SK-N-SH (cell line): ENCODE results near the gene EVI5. TPM values are rescaled to one million over a fixed set of nuclear protein-coding genes. Genes with fewer than 3 reads are reported as not detected.
A peak's percentile ranks its signal among the peaks of the same experiment; 100 is the strongest.

Experiments used
- CTCF ChIA-PET: fragments of 300-600, 350-600 bp; formaldehyde crosslinking; extraction: SDS; loops from one replicate; lab custom pipeline; 2021; lab: Yijun Ruan, JAX
- POLR2A ChIA-PET: fragments of 350-600 bp; sonication (Branson Sonifier 250); formaldehyde crosslinking; extraction: SDS; loops from one replicate; lab custom pipeline; 2020; ENCODE audit warnings: antibody characterized with exemption, inconsistent platforms; lab: Yijun Ruan, JAX
- DNase-seq: peaks from one replicate; pipeline ENCODE4 v3.0.0; 2012
- H2AFZ ChIP-seq: fragments of 200-600 bp; sonication (generic); 2 replicates; pipeline ENCODE4 v1.8.1; 2016; ENCODE audit warnings: antibody characterized with exemption, mild to moderate bottlenecking, low read depth
- H3F3A ChIP-seq: fragments of 200-600 bp; sonication (generic); replicated peaks from 2 replicates; pipeline ENCODE3; 2016; ENCODE audit warnings: antibody characterized with exemption, mild to moderate bottlenecking; ENCODE audit not compliant: insufficient read depth
- H3K27ac ChIP-seq, 2 experiments: fragments of 200-500 bp in 1 of 2; fragments of 200-600 bp in 1 of 2; sonication (Bioruptor generic) in 1 of 2; sonication (generic), shearing (Covaris generic) in 1 of 2; 2 replicates each; pipeline versions ENCODE4 v1.5.1 to v1.6.1; 2014 to 2016; ENCODE audit warnings: low read depth in 2 of 2, inconsistent platforms in 1 of 2, low read length in 1 of 2, mild to moderate bottlenecking in 1 of 2, mixed read lengths in 1 of 2
- H3K27me3 ChIP-seq: fragments of 200-600 bp; sonication (generic), shearing (Covaris generic); 2 replicates; pipeline ENCODE4 v1.6.1; 2016; ENCODE audit warnings: mixed run types; ENCODE audit not compliant: insufficient read depth
- H3K36me3 ChIP-seq, 2 experiments: fragments of 200-500 bp in 1 of 2; fragments of 200-600 bp in 1 of 2; sonication (Bioruptor generic) in 1 of 2; sonication (generic) in 1 of 2; replicated peaks in 1 of 2; 2 replicates each; pipeline versions ENCODE3 to v1.5.1; 2014 to 2016; ENCODE audit warnings: low read length in 1 of 2, mild to moderate bottlenecking in 1 of 2; ENCODE audit not compliant: insufficient read depth in 2 of 2, control insufficient read depth in 1 of 2
- H3K4me1 ChIP-seq, 2 experiments: fragments of 200-500 bp in 1 of 2; fragments of 200-600 bp in 1 of 2; sonication (Bioruptor generic) in 1 of 2; sonication (generic), shearing (Covaris generic) in 1 of 2; 2 replicates each; pipeline versions ENCODE4 v1.5.1 to v1.6.1; 2014 to 2016; ENCODE audit warnings: low read depth in 1 of 2, low read length in 1 of 2, mixed run types in 1 of 2; ENCODE audit not compliant: insufficient read depth in 2 of 2, control insufficient read depth in 1 of 2
- H3K4me2 ChIP-seq: fragments of 200-600 bp; sonication (generic), shearing (Covaris generic); 2 replicates; pipeline ENCODE4 v1.6.1; 2017; ENCODE audit warnings: mixed run types
- H3K4me3 ChIP-seq, 2 experiments: fragments of 200-500 bp in 1 of 2; fragments of 200-600 bp in 1 of 2; sonication (Bioruptor generic) in 1 of 2; sonication (generic), shearing (Covaris generic) in 1 of 2; 2 replicates each; pipeline versions ENCODE4 v1.5.1 to v1.8.1; 2014 to 2016; ENCODE audit warnings: low read depth in 2 of 2, inconsistent platforms in 1 of 2, low read length in 1 of 2, mild to moderate bottlenecking in 1 of 2, mixed read lengths in 1 of 2, moderate library complexity in 1 of 2
- H3K79me2 ChIP-seq: fragments of 200-600 bp; sonication (generic); 2 replicates; pipeline ENCODE4 v1.8.1; 2017; ENCODE audit warnings: mild to moderate bottlenecking; ENCODE audit not compliant: insufficient read depth
- H3K9ac ChIP-seq: fragments of 200-600 bp; sonication (generic); 2 replicates; pipeline ENCODE4 v1.6.1; 2017; ENCODE audit warnings: mixed run types
- H3K9me2 ChIP-seq: fragments of 200-600 bp; sonication (generic); 2 replicates; pipeline ENCODE4 v1.6.1; 2017; ENCODE audit warnings: mixed run types
- H3K9me3 ChIP-seq: fragments of 200-600 bp; sonication (generic); 2 replicates; pipeline ENCODE4 v1.6.1; 2017; ENCODE audit warnings: mixed run types, mild to moderate bottlenecking, moderate library complexity
- H4K20me1 ChIP-seq: fragments of 200-600 bp; sonication (generic); 2 replicates; pipeline ENCODE4 v1.6.1; 2017; ENCODE audit warnings: mild to moderate bottlenecking, mixed run types; ENCODE audit not compliant: insufficient read depth
- EP300 ChIP-seq, 2 experiments: IDR thresholded peaks; 2 replicates each; pipeline versions ENCODE4 v1.4.0 to v1.6.1; 2012; ENCODE audit warnings: borderline replicate concordance in 1 of 2, low read depth in 1 of 2, low read length in 1 of 2
- FOSL2 ChIP-seq: IDR thresholded peaks from 2 replicates; pipeline ENCODE4 v1.4.0; 2012; ENCODE audit warnings: low read depth, mild to moderate bottlenecking, moderate library complexity, borderline replicate concordance
- FOXM1 ChIP-seq: IDR thresholded peaks from 2 replicates; pipeline ENCODE4 v1.4.0; 2012; ENCODE audit warnings: low read depth, mild to moderate bottlenecking
- GABPA ChIP-seq: IDR thresholded peaks from 2 replicates; pipeline ENCODE4 v1.4.0; 2012; ENCODE audit warnings: low read depth, mild to moderate bottlenecking
- NFIC ChIP-seq: IDR thresholded peaks from 2 replicates; pipeline ENCODE4 v1.4.0; 2012; ENCODE audit warnings: borderline replicate concordance
- SIN3A ChIP-seq: IDR thresholded peaks from 2 replicates; pipeline ENCODE4 v1.6.1; 2012; ENCODE audit warnings: low read depth, mild to moderate bottlenecking, low read length, moderate library complexity, borderline replicate concordance
- TCF12 ChIP-seq: IDR thresholded peaks from 2 replicates; pipeline ENCODE4 v1.4.0; 2012
- TEAD4 ChIP-seq: IDR thresholded peaks from 2 replicates; pipeline ENCODE4 v1.4.0; 2012; ENCODE audit warnings: mild to moderate bottlenecking, borderline replicate concordance; ENCODE audit not compliant: insufficient read depth
- WGBS: methylation state at CpG from one replicate; pipeline ENCODE4 v1.1.6; 2017; ENCODE audit warnings: low lambda C conversion rate; 5-methylcytosine and 5-hydroxymethylcytosine counted together
- polyA plus RNA-seq, 3 experiments: library from polyadenylated mRNA; depleted of rRNA; stranded (reverse); fragments of >200 nt; gene quantifications; 2 replicates each; pipeline ENCODE4 v1.2.3, GENCODE V29; 2012
- TF ChIP-seq, protein P1 (sequence below): fragments of 200-600 bp; sonication (generic); IDR thresholded peaks from 2 replicates; pipeline ENCODE4 v1.6.1; 2017; ENCODE audit warnings: antibody characterized with exemption, mild to moderate bottlenecking, moderate library complexity
- TF ChIP-seq, protein P2 (sequence below): IDR thresholded peaks from 2 replicates; pipeline ENCODE4; 2012
- TF ChIP-seq, protein P3 (sequence below): fragments of 150-350 bp; IDR thresholded peaks from 2 replicates; pipeline ENCODE4 v1.6.1; 2017; ENCODE audit warnings: antibody characterized with exemption, low read length, low read depth, borderline replicate concordance

EVI5 gene
- polyA plus RNA-seq, 1 of the 3 experiments (the other 2 are of a cell fraction): 5.7 TPM

DNA sequence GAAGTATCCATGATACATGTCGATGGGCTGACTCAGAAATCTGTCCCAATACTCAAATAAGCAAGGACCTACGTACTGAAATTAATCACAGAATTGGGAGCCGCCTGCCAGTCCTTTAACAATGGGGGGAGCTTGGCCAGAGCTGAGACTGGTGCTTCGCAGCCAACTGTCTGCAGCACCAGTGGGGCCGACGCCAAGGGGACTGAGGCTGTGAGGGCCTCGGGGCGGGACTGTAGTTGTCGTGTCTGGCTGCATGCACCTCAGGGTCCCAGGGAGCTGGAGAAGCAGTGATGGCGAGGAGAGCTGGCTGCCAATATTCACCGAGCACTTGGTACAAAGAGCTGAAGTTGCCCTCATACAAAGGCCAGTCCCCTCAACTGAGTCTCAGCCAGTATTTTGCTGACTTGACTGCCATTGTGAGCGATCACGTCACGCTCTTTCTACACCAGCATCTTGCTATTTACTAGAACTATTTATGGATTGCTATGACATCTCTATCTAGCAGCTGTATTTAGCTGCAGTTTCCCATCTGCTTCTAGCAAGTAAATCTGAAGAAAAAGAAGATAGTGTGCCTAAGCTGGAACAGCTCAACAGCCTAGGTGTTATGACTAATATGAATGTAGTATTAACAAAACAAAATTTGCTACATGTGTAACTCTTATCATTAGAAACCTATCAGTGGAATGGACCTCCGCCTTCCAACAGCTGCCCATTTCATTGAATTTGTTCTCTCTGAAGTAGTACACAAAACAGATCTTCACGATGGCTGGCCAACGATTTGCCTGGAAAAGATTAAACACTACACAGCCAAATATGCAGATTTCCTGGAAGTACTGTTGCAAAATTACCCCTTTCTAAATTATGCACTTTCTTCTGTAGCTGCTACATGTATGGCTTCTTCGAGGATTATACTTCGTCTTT lies 29.1 kb downstream of the EVI5 start:
- TF ChIP-seq, protein P1, sequence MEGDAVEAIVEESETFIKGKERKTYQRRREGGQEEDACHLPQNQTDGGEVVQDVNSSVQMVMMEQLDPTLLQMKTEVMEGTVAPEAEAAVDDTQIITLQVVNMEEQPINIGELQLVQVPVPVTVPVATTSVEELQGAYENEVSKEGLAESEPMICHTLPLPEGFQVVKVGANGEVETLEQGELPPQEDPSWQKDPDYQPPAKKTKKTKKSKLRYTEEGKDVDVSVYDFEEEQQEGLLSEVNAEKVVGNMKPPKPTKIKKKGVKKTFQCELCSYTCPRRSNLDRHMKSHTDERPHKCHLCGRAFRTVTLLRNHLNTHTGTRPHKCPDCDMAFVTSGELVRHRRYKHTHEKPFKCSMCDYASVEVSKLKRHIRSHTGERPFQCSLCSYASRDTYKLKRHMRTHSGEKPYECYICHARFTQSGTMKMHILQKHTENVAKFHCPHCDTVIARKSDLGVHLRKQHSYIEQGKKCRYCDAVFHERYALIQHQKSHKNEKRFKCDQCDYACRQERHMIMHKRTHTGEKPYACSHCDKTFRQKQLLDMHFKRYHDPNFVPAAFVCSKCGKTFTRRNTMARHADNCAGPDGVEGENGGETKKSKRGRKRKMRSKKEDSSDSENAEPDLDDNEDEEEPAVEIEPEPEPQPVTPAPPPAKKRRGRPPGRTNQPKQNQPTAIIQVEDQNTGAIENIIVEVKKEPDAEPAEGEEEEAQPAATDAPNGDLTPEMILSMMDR: no peak
- TF ChIP-seq FOXM1: no peak
- TF ChIP-seq EP300 (IDR thresholded peaks at IDR 0.05; ENCODE audit: borderline replicate concordance in 1 of 2, low read depth in 1 of 2, low read length in 1 of 2): no peak
- TF ChIP-seq NFIC: no peak
- no peak for TF ChIP-seq SIN3A
- no peak for TF ChIP-seq FOSL2
- TF ChIP-seq TCF12: no peak
- TF ChIP-seq, protein P2, sequence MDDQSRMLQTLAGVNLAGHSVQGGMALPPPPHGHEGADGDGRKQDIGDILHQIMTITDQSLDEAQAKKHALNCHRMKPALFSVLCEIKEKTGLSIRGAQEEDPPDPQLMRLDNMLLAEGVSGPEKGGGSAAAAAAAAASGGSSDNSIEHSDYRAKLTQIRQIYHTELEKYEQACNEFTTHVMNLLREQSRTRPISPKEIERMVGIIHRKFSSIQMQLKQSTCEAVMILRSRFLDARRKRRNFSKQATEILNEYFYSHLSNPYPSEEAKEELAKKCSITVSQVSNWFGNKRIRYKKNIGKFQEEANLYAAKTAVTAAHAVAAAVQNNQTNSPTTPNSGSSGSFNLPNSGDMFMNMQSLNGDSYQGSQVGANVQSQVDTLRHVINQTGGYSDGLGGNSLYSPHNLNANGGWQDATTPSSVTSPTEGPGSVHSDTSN: no peak
- TF ChIP-seq, protein P3, sequence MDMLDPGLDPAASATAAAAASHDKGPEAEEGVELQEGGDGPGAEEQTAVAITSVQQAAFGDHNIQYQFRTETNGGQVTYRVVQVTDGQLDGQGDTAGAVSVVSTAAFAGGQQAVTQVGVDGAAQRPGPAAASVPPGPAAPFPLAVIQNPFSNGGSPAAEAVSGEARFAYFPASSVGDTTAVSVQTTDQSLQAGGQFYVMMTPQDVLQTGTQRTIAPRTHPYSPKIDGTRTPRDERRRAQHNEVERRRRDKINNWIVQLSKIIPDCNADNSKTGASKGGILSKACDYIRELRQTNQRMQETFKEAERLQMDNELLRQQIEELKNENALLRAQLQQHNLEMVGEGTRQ: no peak
- Histone ChIP-seq H3K4me1 (peaks cover 0 to 11% of the 10 kb centered on the region in 2 experiments; a peak in 3 of 4 replicates), H3K27ac (no peak overlapping the region), H3K27me3 (no peaks in the 10 kb centered on the region), H2AFZ (no peak overlapping the region), H3K9me2 (no peaks in the 10 kb centered on the region), H3K4me3 (no peak overlapping the region), H4K20me1 (peaks cover 11% of the 10 kb centered on the region; the same call in 1 of the 2 replicates), H3F3A (peaks cover 28% of the 10 kb centered on the region), H3K36me3 (no peaks in the 10 kb centered on the region), H3K4me2 (no peak overlapping the region), H3K79me2 (peaks cover 59% of the 10 kb centered on the region), H3K9me3 (no peaks in the 10 kb centered on the region), H3K9ac (no peak overlapping the region)
- no peak for DNase-seq
- 97% methylated on average over 16 of the region's 19 CpGs for WGBS
- ChIA-PET CTCF (interaction anchor here (1.1 to 1.3 kb wide), 4 partner anchors 14 to 87 kb away, joined by 3 to 4 read pairs (median 4); partner anchors contain the start of gene RPL5), POLR2A (no interaction called here)

DNA sequence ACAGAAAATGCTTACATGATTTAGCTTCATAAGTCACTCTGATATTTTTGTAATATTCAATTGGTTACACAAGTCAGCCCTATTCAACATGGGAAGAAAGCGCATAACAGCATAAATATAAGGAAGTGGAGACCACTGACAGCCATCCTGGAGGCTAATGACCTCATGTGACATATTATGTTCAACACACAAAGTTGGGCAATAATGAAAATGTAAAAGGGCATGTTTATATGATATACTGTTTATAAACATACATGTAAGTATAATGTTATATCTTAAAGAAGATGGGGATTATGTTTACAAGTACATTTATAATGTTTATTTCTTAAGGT lies 30.2 kb downstream of the EVI5 start:
- CTCF ChIA-PET: interaction anchor here (1.2 to 1.6 kb wide), 3 partner anchors 12 to 77 kb away, joined by 3 to 5 read pairs (median 3); partner anchors contain the start of gene RPL5
- no peaks in the 10 kb centered on the region for H3K27me3 ChIP-seq
- TF ChIP-seq TCF12: no peak
- no peak for TF ChIP-seq EP300 (IDR thresholded peaks at IDR 0.05; ENCODE audit: borderline replicate concordance in 1 of 2, low read depth in 1 of 2, low read length in 1 of 2)
- no peak for TF ChIP-seq NFIC
- TF ChIP-seq TEAD4: no peak
- TF ChIP-seq, protein P2: no peak
- TF ChIP-seq GABPA: no peak
- TF ChIP-seq FOSL2: no peak
- H3K4me3 ChIP-seq: no peak overlapping the region; a peak in 1 of 4 replicates
- DNase-seq: no peak
- POLR2A ChIA-PET: no interaction called here
- 96% methylated on average over 1 of the region's 1 CpG for WGBS
- H3K9me2 ChIP-seq: no peaks in the 10 kb centered on the region
- no peak overlapping the region for H2AFZ ChIP-seq
- H3K4me2 ChIP-seq: no peak overlapping the region
- H3K9me3 ChIP-seq: no peaks in the 10 kb centered on the region
- H3K9ac ChIP-seq: no peak overlapping the region
- H3K4me1 ChIP-seq: peaks cover 0 to 11% of the 10 kb centered on the region in 2 experiments; a peak in 3 of 4 replicates
- peaks cover 28% of the 10 kb centered on the region for H3F3A ChIP-seq
- no peaks in the 10 kb centered on the region for H3K36me3 ChIP-seq
- H4K20me1 ChIP-seq: peaks cover 11% of the 10 kb centered on the region; the same call in 1 of the 2 replicates
- H3K79me2 ChIP-seq: peaks cover 60% of the 10 kb centered on the region
- peak overlapping the region in 1 of 2 experiments; percentile 54; a peak in 2 of 4 replicates for H3K27ac ChIP-seq
